HG02970 (cell line): ENCODE measurements around the gene CALHM6.

Experiments
- ATAC-seq: cut with Tn5 transposase; IDR thresholded peaks from one replicate; pipeline ENCODE4 v1.9.1; 2021; ENCODE audit warnings: mild to moderate bottlenecking, moderate library complexity, moderate number of reproducible peaks; ENCODE audit not compliant: unreplicated experiment, low FRiP score

The CALHM6 gene

DNA sequence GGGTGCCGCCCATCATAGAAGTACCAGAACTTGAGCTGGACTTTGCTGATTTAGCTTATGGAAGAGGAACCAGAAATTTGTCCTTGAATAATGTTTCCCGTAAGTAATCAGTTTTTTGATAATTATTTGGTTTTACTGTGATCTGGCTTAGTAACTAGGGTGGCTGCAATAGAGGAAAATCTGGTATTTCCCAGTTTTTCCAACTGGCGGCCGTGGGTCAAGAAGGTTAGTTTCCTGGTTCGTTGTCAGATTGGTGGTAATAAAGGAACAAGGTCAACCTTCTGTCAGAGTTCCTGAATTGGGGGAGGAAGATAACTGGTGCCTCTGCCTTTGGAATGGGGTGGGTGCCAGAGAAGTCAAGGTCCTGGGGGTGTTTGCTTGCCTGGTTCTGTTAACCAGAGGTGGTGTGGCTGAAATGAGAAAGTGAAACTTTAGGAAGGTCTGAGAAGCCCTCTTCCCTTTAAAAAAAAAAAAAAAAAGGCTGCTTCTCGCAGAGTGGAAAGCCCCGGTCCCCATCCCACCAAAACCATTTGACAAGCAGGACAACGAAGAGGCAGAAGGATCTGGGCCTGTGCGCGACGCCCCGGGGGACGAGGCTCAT is at the start of gene CALHM6:
Gene CALHM6 (plus strand): TSS at position 45 of the 601 bp plus-strand sequence. CDS start 555 bp downstream, at position 600.
- no peak for ATAC-seq

DNA sequence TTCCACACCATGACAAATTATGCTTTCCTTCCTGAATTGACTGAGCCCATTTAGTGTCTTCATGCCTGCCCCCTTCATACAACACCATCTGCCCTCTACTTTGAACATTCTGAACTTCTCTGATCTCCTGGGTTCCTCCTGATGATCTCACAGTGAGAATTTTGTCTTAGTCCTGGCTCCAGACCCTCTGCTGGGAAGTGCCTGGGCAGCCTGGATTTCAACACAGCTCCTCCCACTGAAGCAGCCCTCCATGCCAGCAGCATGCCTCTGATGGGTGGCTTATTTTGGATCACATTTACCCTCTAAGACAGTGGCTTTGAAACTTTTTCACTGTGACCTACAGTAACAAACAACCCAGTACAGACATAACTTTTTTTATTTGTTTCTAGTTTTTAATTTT is 48.9 kb upstream of the CALHM6 start:
- ATAC-seq, result no peak

DNA sequence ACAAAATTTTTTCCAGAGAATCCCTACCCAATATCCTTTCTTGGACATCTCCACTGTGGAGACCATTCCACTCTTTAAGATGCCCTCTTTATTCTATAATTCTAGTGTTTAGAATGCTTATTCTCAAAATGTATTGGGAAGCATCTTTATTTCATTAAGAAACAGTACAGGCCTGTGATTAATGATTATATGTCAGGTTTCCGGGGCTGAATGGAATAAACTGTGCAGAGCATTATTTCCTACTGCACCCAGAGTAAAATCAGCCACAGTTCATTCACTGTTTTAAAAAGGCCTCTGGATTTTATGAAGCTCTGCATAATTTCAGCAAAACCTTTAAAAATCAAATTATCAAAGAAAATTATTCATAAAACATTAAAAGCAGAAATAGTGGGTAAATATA is 47.8 kb upstream of the CALHM6 start:
- ATAC-seq, result no peak

DNA sequence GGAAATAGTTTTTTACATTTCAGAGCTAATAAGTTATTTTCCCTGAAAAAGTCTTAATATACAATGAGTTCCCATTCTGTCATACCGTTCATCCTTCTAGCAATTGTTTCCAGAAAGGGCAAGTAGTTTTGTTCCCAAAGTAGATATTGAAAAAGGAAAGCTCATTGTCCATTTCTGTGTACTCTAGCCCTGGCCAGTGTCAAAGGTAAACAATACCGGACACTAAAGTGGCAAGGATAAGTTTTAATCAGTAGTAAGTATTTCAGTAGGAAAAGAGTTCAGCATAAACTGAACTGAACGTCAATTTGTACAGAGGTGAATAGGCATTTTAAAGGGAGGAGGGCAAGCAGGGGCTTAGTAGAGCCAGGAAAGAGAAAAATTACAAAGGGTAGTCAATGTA is 43.5 kb upstream of the CALHM6 start:
- ATAC-seq, result no peak

DNA sequence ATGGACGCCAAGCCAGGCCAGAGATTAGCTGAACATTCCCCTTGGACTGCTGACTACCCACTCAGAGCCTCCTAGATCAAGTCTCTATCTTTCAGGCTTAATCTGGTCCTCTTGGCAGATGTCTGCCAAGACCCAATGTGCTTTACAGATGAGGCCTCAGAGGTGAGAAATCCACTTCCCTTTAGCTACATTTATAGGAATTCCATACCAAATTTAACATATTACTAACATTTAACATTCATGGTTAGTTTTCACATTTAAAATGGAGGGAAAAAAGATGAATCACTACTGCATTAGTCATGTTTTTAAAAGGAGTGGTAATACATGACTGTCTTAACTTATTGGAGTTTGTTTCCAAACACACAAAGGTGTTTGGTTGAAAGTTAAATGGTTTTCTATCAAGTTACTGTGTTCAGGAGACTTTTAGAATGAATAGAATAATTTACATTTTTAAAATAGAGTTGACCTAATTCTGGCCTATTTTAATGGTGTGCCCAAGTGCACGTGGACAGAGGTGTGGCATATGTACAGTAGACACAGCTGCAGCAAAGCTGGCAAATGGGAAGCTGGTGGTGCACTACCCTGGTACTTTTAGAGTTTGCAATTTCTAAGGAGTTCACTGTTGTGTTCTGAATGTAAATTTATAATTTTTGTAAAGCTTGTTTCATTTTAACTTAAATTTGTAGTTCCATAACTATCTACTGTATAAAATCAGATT is 41.9 kb upstream of the CALHM6 start:
- ATAC-seq, result no peak

DNA sequence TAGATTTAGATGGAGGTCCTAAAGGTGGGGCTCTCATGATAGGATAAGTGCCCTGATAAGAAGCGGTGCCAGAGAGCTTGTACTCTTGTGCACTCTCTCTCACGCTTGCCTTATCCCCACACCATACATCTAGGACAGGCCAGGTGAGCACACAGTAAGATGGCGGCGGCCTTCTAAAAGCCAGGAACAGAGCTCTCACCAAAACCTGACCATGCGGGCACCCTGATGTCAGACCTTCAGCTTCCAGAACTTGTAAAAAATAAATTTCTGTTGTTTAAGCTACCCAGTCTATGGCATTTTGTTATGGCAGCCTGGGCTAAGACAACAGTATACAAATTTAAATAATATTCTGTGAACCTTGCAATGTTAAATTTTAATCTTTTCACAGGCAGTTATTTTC is 40.8 kb upstream of the CALHM6 start:
- no peak for ATAC-seq

DNA sequence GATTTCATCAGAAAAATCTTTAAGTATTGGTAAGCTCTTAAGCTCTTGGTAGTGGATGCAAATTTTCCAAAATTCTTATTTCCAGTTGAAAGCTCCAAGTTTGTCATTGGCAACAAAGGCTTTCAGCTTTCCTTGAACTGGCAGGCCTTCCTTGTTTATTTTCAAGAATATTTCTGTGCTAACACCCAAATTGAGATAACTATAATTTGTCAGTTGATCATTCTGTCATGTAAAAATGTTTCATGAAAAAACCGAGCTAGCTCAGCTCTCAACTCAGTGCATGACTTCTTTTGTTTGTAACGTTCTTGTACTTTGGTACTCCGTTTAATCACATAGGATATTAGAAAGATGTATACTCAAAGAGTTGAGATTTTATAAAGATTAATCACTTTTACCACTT is 38.9 kb upstream of the CALHM6 start:
- no peak for ATAC-seq

DNA sequence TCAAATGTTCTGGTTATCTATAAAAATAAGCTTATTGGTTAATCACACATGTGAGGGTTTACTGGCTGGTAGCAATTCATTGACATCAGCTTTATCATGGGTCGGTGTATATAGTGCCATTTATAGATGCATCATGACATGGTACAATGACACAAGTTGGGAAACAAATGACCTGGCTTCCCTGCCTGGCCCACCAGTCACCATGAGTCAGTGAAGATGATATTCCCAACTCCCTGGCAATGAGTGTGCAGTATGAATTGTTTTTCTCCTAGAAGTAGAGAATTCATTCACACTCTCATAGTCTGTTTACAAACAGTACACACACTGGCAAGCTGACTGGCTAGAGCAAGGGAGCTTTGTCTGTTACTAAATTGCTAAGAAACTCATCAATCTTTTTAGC is 37.2 kb upstream of the CALHM6 start:
- no peak for ATAC-seq

DNA sequence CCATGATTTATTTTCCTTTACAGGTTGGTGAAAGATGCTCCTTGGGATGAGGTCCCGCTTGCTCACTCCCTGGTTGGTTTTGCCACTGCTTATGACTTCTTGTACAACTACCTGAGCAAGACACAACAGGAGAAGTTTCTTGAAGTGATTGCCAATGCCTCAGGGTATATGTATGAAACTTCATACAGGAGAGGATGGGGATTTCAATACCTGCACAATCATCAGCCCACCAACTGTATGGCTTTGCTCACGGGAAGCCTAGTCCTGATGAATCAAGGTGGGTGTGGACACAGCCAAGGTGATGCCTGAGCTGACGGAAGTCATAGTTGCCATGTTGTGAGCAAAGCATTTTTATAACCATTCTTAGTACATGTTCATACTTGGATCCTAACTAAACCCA is 34.6 kb upstream of the CALHM6 start:
- ATAC-seq, result no peak

DNA sequence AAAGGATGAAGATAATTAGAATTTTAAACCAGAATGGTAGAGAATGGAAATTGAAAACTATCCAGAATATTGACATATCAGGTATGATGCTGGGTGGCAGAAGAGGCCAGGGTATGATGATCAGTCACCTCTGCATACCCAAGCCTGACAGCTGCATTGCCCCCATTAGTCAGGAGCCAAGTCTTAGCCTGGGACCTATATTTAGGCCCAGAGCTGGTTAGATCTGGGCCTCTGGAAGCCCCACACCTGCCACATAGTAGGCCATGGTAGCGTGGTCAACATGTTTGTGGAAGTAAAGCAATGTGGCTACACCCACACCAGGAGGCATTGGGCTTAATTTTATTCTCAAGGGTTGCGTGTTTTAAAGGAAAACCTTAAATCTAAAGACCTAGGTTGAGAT is 32.1 kb upstream of the CALHM6 start:
- ATAC-seq, result no peak

DNA sequence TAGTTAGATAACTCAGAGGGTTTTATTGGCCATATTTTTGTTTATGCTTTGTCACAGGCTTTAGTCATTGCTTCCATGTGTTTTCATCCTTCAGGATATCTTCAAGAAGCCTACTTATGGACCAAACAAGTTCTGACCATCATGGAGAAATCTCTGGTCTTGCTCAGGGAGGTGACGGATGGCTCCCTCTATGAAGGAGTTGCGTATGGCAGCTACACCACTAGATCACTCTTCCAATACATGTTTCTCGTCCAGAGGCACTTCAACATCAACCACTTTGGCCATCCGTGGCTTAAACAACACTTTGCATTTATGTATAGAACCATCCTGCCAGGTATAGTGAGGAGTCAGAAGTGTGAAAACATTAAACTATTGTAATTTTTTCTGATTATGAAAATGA is 30.3 kb upstream of the CALHM6 start:
- no peak for ATAC-seq

DNA sequence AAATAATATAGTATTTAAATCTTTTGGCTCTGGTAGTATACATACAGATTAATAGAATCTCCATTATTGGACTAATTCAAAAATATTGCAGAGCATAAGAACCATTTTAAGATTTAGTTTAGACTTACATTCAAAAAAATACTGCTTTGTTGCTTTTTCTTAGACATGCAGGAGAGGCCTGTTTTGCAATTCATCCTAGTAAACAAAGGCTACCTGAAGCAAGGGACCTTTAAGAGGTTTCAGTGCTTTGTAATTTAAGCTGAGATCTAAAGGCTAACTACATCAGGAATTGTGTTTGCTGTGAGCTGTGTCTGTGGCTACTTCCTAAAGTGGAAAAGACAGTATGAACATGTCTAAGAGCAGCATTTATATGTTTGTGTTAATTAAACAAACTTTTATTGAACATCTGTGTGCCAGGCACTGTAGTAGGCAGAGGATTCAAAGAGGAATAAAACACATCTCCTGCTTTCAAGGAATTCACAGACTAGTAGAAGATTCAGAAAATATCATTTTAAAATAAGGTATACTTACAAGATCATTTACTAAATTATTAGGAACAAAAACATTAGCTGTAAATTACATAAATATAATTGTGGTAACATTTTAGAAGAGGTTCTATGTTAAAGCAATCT is 29.1 kb upstream of the CALHM6 start:
- no peak for ATAC-seq

DNA sequence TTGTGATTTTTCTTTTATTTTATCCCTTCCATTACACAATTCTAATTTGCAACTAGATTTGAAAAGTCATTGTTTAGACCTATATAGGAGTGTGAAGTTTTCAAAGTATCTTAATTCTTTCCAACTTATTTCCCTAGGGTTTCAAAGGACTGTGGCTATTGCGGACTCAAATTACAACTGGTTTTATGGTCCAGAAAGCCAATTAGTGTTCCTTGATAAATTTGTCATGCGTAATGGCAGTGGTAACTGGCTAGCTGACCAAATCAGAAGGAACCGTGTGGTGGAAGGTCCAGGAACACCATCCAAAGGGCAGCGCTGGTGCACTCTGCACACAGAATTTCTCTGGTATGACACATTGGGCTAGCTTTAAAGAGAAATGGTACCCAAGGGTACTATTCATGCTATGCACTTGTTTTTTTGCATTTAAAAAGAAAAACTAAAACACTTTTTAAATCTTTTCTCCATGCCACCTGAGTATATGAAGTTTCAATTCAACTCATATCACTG is 27.9 kb upstream of the CALHM6 start:
- no peak for ATAC-seq

DNA sequence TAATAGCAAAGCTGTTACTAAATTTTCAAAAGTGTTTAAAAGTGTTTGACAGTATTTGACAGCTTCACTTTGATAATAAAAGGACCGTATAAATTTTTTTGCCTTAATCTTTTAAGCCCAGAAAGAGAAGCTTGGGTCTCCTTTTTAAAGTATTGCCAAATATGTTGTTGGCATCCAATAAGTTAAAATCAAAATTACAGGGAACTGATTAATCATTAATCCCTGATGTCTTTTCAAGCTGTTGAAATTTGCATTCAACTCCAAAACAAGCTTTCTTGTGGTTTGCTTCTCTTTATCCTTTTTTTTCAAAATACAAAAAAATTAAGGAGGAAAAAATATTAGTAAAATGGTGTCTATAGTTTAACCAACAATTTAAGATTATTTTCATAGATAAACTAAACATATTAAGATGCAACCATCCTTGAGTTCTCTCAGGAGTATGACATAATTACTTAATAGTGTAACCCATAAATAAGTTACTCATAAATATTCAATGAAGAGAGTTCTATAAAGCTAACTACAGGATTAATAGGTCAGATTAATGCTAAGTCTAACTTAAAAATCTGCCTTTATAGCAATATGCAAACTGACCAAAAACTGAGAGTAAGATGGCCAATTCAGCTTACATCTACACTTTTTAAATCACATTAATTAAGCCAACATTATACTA is 27.0 kb upstream of the CALHM6 start:
- ATAC-seq, result no peak

DNA sequence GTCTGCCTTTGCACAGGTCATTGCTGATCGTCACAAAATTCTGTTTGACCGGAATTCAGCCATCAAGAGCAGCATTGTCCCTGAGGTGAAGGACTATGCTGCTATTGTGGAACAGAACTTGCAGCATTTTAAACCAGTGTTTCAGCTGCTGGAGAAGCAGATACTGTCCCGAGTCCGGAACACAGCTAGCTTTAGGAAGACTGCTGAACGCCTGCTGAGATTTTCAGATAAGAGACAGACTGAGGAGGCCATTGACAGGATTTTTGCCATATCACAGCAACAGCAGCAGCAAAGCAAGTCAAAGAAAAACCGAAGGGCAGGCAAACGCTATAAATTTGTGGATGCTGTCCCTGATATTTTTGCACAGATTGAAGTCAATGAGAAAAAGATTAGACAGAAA is 24.6 kb upstream of the CALHM6 start:
- ATAC-seq, result no peak

DNA sequence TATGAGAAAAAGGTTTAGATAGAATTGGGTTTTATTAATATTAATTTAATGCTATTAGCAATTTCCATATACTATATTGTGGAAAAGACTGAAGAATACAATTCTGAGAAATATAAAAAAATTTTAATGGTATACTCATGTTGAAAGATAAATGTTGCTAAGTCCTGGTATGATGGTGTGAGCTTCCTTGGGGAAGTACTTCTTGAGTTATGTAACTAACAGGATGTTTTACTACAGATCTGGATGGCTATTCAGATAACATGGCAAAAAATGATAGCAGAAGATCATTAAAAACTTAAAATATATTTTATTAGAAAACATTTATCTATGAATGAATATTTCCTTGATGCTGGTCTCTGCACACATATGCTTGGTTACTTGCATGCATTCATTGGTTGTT is 23.5 kb upstream of the CALHM6 start:
- no peak for ATAC-seq

DNA sequence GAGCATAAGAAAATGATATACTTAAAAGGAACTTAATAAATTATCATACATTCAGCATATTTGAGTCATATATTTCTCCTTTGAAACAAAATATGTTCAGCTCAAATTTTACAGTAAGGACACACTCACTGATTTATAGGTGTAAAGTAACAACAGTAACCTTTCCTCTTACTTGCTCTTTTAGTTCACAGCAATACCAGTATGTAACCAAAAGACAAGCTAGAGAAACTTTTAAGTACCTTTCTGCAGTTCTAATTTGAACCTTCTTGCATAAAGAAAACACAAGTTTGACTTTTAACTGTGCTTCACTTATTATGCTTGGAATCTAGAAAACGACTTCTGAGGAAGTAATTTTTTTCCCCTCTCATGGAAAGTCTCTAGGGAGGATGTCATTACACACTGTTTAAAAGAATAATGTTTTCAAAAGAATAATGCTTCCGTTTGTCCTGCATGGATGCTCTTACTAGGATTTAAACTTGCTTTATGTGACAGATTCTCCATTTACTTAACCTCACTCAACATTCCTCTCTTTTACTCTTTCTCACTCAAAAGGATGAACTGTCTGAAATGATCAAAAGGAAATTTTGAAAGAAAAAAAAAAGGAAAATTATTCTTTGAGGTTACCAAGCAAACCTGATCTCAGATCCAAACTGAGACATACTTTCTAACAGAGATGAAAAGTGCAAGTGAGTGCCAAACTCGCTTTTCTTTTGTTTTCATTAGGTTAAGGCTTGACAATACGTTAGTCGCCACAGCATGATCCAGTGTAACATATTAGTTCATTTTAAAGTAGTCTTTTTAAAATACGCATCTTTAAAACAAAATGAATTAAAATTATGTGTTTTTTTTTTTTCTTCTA is 22.4 kb upstream of the CALHM6 start:
- ATAC-seq, result no peak

DNA sequence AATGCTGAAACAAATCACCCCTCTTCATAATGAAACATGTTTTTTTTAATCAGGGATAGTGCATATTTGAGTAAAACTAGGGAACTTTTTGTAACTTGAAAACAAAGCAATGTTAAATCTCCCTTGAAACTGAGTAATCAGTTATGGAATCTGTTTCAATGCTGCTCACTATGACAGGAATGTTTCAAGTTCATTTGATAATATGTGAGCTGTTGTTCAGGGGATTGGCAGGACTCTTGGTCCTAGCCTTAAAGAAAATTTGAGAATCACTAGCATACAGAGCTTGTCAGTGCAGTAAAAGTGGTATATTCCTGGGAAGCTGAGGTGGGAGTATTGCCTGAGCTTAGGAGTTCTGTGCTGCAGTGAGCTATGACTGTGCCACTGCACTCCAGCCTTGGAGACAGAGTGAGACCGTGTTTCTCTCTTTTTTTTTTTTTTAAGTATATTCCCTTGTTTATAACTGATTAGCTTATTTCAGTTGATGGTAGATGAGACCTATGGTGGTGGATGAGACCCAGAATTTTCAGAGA is 21.6 kb upstream of the CALHM6 start:
- no peak for ATAC-seq

DNA sequence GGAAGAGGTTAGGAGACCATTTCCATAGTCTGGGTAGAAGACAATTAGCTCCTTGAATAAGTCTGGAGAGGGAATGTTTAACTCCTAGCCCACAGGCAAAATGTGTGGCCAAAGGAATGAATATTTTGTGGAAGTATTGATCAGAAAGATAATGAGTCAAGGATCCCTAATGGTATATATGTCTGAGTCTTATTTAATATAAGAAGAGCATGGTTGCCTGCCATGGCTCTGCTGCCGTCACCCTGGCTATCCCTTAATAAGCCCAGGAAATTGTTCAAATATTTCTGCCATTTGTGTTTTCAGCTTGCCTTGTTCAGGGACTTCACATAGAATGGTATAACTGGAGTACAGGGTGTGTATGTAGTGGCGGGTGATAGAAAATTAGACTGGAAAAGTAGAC is 18.1 kb upstream of the CALHM6 start:
- ATAC-seq, result no peak

DNA sequence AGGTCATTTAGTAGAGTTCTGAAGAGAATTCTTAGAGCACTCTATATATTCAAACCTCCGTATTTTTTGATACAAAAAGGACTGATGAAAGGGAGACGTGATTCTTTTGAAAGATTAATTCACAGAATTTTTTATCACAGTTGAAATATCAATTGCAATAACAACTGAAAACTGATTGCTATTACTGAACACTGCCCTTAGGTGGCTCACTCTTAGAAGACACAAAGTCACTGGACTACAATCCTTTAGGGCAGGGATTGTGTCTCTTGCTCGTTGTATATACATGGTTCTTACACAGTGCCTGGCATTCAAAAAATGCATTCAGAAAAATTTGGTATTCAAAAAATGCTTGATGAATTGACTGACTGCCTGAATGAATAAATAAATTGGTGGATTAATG is 17.1 kb upstream of the CALHM6 start:
- no peak for ATAC-seq
